Omental fat pad (tissue), 4 donors: ENCODE measurements around the gene CTDSPL. TPM values are rescaled to one million over a fixed set of nuclear protein-coding genes. Genes with fewer than 3 reads are reported as not detected.

Experiments
- ATAC-seq: fragments of 150-250 bp; one replicate; pipeline ENCODE4 v1.9.1; 2016; ENCODE audit warnings: mild to moderate bottlenecking, moderate library complexity; ENCODE audit not compliant: low FRiP score
- DNase-seq: peaks from one replicate; pipeline ENCODE4 v3.0.0-alpha.2; 2019; ENCODE audit warnings: low spot score
- total RNA-seq, 4 donors: library from RNA; depleted of rRNA; stranded (reverse); fragments of >200 nt; gene quantifications; one replicate each; pipeline ENCODE4 v1.1.0, GENCODE V29; 2016
- TF ChIP-seq, protein P1 (sequence below), 3 donors: fragments of 450-650 bp; IDR thresholded peaks; one replicate each; pipeline ENCODE4 v1.5.1; 2016 to 2017; ENCODE audit warnings: antibody characterized with exemption in 3 of 3, mild to moderate bottlenecking in 3 of 3, moderate library complexity in 2 of 3

The CTDSPL gene
- total RNA-seq, 4 donors from 2014 or later: 23.9 to 41.8 (median 33.2) TPM

DNA sequence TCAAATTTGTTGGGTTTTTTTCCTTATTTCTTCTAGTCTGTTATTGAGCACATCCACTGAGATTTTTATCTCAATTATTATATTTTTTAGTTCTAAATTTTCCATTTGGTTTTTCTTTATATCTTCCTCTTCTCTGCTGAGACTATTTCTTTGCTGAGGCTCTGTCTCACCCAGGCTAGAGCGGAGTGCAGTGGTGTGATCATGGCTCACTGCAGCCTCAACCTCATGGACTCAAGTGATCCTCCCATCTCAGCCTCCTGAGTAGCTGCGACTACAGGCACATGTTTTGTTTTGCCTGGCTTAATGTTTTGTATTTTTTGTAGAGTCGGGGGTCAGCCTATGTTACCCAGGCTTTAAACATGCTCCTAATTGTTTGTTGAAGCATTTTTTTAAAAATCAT, 10.2 kb downstream of the CTDSPL start:
- TF ChIP-seq, protein P1, sequence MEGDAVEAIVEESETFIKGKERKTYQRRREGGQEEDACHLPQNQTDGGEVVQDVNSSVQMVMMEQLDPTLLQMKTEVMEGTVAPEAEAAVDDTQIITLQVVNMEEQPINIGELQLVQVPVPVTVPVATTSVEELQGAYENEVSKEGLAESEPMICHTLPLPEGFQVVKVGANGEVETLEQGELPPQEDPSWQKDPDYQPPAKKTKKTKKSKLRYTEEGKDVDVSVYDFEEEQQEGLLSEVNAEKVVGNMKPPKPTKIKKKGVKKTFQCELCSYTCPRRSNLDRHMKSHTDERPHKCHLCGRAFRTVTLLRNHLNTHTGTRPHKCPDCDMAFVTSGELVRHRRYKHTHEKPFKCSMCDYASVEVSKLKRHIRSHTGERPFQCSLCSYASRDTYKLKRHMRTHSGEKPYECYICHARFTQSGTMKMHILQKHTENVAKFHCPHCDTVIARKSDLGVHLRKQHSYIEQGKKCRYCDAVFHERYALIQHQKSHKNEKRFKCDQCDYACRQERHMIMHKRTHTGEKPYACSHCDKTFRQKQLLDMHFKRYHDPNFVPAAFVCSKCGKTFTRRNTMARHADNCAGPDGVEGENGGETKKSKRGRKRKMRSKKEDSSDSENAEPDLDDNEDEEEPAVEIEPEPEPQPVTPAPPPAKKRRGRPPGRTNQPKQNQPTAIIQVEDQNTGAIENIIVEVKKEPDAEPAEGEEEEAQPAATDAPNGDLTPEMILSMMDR (IDR thresholded peaks at IDR 0.05): no peak

DNA sequence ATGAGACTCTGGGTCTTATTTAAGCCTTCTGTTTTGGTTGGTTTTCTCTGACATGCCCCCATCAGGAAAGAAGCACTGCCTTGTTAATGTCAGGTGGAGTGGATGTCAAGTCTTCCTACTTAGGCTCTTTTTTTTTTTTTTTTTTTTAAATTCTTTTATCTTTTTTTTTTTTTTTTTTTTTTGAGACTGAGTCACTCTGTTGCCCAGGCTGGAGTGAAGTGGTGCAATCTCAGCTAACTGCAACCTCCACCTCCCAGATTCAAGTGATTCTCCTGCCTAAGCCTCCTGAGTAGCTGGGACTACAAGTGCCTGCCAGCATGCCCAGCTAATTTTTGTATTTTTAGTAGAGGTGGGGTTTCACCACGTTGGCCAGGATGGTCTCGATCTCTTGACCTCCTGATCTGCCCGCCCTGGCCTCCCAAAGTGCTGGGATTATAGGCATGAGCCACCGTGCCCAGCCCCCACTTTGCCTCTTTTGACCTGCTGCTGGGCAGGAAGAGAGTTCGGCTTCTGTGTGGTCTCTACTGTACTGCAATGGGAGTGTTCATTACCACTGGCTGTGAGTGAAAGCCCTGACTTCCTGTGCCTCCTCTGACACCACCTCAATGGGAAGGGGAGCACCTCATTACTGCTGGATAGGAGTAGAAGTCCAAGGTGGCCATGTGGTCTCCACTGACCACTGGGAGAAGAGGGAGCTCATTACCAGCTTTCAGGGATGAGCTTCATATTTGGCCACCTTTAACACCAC, 10.9 kb downstream of the CTDSPL start:
- DNase-seq (no peak), ATAC-seq (no peak)
- TF ChIP-seq, protein P1 (IDR thresholded peaks at IDR 0.05): no peak

More for the DNA sequence above, 10.2 kb downstream of the CTDSPL start:
- DNase-seq (no peak), ATAC-seq (no peak)

DNA sequence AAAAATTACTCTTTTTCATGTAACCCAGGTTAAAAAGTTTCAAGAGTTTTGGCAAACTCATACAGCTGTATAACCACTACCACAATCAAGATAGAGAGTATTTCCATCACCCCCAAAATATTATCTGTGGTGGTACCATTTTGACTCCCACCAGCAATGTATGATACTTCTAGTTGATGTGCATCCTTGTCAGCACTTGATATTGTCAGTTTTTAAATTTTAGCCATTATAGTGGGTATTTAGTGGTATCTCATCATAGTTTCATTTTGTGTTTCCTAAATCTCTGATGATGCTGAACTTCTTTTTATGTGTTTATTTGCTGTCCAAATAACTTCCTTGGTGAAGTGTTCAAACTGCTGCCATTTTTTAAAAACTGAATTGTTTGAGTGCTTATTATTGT, 14.6 kb downstream of the CTDSPL start:
- ATAC-seq (no peak), DNase-seq (no peak)
- TF ChIP-seq, protein P1 (IDR thresholded peaks at IDR 0.05): no peak

DNA sequence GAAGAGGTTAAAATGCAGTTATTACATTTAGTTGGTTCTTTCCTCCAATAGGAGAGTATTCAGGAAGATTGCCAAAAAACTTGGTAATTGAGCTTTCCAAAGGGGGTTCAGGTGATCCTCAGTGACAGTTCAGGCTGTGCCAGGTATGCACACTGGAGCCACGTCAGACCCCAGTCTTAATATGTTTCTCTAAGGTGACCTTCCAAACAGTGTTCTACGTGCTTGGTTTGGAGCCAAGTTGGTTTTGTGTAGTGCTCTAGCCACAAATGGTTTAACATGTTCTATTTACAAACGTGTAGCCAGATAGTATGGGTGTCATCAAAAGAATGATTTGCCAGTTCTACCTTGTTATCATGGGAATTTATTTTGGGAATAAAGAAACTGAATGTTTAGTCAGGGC, 21.0 kb downstream of the CTDSPL start:
- ATAC-seq (no peak), DNase-seq (no peak)
- TF ChIP-seq, protein P1 (IDR thresholded peaks at IDR 0.05): no peak

DNA sequence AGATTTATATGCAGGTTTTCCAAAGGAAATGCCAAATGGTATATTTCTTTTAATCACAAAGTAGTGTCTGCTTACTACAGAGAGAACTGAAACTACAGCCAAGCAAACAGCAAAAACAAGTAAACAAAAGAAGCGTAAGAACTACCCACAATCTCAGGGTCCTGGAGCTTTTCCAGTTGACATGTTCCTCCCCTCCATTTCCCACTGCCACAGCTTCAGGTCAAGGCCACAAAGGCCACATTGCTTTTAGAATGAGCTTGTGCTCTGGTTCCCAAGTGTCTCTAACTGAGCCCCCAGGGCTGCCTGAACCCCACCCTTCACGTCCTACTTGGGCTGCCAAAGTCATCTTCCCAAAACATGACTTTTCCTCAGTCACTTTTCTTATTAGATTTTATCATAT, 24.1 kb downstream of the CTDSPL start:
- no peak for DNase-seq
- ATAC-seq: no peak
- TF ChIP-seq, protein P1 (IDR thresholded peaks at IDR 0.05): no peak

DNA sequence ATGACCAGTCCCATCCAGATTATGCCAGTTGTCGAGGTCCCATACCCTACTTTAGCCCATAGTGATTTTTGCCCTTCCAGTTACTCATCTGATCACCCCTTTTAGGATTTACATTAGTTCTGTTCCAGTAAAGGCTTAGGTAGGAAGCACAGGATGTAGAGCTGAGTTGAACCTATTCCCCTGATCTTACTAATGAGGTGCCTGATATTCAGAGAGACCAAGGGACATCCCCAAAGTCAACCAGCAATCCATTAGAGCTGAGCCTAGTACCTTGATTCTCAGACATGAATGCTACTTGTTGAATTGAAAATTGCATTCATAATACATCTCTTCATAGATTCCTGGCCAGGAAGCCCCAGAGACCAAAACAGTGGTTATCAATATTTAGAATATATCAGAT, 24.7 kb downstream of the CTDSPL start:
- ATAC-seq (no peak), DNase-seq (no peak)

More for the DNA sequence above, 24.7 kb downstream of the CTDSPL start:
- TF ChIP-seq, protein P1 (IDR thresholded peaks at IDR 0.05): no peak
